ENCODE measurements around the gene PHC2. TPM values are rescaled to one million over a fixed set of nuclear protein-coding genes. Genes with fewer than 3 reads are reported as not detected.
"Not testable (repeated sequence)": the region's sequence is repeated elsewhere in the genome, so short reads cannot be mapped to it uniquely, and the experiment has no call there.

PHC2 gene
- total RNA-seq, 1 donor from 2014 or later: 124 TPM

DNA sequence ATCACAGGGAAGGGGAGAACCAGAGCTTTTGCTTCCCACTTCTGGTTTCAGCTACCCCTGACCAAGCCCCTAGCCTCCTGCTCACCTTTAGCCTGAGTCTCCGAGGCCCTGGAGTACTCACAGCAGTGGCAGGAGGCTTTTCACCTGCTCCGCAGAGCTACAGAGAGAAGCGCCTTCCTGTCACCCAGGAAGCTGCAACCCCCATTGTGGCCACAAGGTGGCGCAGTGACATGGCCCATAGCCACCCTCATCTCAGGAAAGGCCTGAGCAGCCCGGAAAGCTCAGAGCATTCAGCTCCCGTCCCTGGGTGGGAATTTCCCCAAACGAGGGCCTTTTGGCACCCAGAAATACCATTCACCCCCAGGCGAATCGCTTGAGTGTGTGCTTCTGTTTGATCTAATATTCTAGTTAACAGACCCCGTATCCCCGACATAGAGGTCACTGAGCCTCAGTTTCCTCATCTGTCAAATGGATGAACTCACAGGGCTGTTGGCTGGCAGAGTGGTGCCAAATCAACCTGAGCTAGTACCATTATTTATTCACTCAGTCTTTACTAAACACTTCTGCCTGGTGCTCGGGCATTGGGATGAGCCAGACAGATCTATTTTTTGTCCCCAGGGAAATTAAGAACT, 135.3 kb downstream of the PHC2 start:
- Histone ChIP-seq H3K4me1 (peaks cover 18% of the 10 kb centered on the region), H3K9me3 (no peaks in the 10 kb centered on the region), H3K36me3 (peaks cover 47% of the 10 kb centered on the region), H3K27ac (peak overlapping the region; percentile 18), H3K4me3 (no peak overlapping the region), H3K27me3 (no peaks in the 10 kb centered on the region)
- intact Hi-C loops (cut with DNase I): loop anchor here (5.0 to 10.0 kb wide), 2 partner anchors 72 to 159 kb away; no protein-coding TSS in a partner anchor
- DNase-seq (peak; percentile 92), ATAC-seq (peak; percentile 94)
- TF ChIP-seq, protein P1, sequence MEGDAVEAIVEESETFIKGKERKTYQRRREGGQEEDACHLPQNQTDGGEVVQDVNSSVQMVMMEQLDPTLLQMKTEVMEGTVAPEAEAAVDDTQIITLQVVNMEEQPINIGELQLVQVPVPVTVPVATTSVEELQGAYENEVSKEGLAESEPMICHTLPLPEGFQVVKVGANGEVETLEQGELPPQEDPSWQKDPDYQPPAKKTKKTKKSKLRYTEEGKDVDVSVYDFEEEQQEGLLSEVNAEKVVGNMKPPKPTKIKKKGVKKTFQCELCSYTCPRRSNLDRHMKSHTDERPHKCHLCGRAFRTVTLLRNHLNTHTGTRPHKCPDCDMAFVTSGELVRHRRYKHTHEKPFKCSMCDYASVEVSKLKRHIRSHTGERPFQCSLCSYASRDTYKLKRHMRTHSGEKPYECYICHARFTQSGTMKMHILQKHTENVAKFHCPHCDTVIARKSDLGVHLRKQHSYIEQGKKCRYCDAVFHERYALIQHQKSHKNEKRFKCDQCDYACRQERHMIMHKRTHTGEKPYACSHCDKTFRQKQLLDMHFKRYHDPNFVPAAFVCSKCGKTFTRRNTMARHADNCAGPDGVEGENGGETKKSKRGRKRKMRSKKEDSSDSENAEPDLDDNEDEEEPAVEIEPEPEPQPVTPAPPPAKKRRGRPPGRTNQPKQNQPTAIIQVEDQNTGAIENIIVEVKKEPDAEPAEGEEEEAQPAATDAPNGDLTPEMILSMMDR (IDR thresholded peaks at IDR 0.05): peak; percentile 100

DNA sequence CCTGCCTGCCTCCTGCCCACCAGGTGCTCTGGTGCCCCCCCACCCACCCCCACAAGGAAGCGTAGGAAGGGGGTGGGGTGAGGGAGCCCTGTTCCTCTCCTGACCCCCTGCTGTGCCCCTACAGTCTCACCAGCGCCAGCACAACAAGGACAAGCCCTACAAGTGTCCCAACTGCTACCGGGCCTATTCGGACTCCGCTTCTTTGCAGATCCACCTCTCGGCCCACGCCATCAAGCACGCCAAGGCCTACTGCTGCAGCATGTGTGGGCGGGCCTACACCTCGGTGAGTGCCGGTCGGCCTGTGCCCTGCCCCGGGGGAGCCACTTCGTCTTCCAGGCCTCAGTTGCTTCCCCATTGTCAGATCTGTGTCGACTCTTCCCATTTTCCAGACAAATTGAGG, 135.9 kb downstream of the PHC2 start:
- Histone ChIP-seq H3K4me3 (no peak overlapping the region), H3K27me3 (no peaks in the 10 kb centered on the region), H3K36me3 (peaks cover 47% of the 10 kb centered on the region), H3K27ac (peak overlapping the region; percentile 18), H3K4me1 (peaks cover 15% of the 10 kb centered on the region), H3K9me3 (no peaks in the 10 kb centered on the region)
- DNase-seq: peak; percentile 64
- ATAC-seq: no peak
- TF ChIP-seq, protein P1 (IDR thresholded peaks at IDR 0.05): no peak
- intact Hi-C loops (cut with DNase I): loop anchor here (5.0 to 10.0 kb wide), 2 partner anchors 72 to 160 kb away; no protein-coding TSS in a partner anchor

DNA sequence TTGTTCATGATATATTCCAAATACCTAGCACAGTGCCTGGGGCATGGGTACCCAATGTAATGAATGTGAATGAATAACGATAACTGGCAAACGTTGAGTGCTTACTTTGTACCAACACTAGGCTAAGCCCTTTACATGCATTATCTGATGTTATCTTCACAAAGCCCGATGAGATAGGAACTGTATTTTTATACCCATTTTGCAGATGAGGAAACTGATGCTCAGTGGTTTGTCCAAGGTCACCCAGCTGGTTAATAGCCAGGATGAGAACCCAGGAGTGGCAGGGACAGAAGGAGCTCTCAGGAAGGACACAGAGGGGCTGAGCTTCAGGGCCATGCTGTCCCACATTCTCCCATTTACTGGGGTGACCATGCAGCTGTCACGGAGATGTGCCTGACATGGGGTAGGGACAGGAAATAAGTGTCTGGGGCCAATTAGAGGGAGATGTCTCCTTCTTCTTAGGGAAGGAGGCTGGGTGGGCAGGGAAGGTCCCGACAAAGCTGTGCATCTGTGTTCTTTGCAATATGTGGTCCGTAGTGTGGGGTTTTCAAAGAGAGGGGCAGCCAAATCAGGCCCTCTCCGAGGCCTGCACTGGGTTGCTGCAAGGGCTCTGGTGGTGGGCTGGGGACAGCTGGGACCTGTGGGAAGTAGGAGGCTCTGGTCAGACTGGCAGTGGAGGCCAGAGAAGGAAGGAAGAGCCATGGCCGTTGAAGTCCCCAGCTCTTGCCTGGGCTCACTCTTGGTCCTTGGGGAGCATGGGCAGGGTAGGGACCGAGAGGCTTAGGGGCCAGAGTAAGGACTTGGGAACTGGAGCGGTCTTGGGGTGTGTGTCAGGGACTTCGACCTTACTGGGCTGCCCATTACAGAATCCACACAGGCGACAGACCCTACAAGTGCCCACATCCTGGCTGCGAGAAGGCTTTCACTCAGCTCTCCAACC, 136.6 kb downstream of the PHC2 start:
- peaks cover 42% of the 10 kb centered on the region for H3K36me3 ChIP-seq
- TF ChIP-seq, protein P1 (IDR thresholded peaks at IDR 0.05): no peak
- no peaks in the 10 kb centered on the region for H3K27me3 ChIP-seq
- H3K4me3 ChIP-seq: no peak overlapping the region
- intact Hi-C loops (cut with DNase I): loop anchor here (5.0 to 10.0 kb wide), 2 partner anchors 73 to 160 kb away; no protein-coding TSS in a partner anchor
- no peaks in the 10 kb centered on the region for H3K9me3 ChIP-seq
- peaks cover 15% of the 10 kb centered on the region for H3K4me1 ChIP-seq
- no peak overlapping the region for H3K27ac ChIP-seq
- ATAC-seq (no peak), DNase-seq (peak; percentile 54)

DNA sequence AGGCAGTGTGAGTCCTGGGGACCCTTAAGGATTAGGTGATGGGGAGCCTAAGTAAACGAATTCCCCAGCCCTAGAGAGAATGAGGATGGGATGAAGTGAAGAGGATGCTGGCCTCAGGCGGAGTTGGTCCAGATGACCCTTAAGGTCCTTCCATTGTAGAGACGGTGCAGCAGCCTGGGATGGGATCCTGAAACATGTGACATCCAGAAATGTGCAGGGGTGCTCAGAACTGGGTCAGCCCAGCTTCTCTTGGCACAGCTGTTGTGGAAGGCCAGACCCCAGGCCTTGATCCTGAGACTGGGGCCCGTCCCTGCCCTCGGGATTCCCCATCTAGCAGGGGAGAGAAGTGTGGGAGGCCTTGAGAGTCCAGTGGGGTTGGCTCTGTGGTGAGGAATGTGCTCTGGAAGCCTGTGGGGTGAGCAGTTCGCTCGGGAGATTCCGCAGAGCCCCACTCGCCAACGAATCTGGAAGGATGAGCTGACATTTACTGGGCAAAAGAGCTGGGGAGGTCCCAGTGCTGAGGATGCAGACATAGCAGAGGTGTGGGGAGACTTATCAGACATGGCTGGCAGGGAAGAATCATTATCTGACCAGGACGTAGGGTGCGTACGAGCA, 138.1 kb downstream of the PHC2 start:
- Histone ChIP-seq H3K4me1 (peaks cover 10% of the 10 kb centered on the region), H3K27ac (no peak overlapping the region), H3K36me3 (peaks cover 35% of the 10 kb centered on the region), H3K4me3 (no peak overlapping the region), H3K27me3 (no peaks in the 10 kb centered on the region), H3K9me3 (no peaks in the 10 kb centered on the region)
- ATAC-seq (no peak), DNase-seq (peak; percentile 57)
- intact Hi-C loops (cut with DNase I): loop anchor here (10.0 kb wide), 1 partner anchor 162 kb away; no protein-coding TSS in a partner anchor
- TF ChIP-seq, protein P1 (IDR thresholded peaks at IDR 0.05): no peak

DNA sequence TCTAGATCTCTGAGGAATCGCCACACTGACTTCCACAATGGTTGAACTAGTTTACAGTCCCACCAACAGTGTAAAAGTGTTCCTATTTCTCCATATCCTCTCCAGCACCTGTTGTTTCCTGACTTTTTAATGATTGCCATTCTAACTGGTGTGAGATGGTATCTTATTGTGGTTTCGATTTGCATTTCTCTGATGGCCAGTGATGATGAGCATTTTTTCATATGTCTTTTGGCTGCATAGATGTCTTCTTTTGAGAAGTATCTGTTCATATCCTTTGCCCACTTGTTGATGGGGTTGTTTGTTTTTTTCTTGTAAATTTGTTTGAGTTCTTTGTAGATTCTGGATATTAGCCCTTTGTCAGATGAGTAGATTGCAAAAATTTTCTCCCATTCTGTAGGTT, 140.3 kb downstream of the PHC2 start:
- H3K4me1 ChIP-seq, DNase-seq, H3K27ac ChIP-seq, H3K4me3 ChIP-seq, H3K27me3 ChIP-seq, H3K9me3 ChIP-seq, ATAC-seq: not testable (repeated sequence)
- H3K36me3 ChIP-seq: peaks cover 36% of the 10 kb centered on the region
- intact Hi-C loops (cut with DNase I): loop anchor here (10.0 kb wide), 1 partner anchor 164 kb away; no protein-coding TSS in a partner anchor

All from upper lobe of right lung (tissue), 1 donor.